ENCODE data around the gene TTC29.

Gene TTC29

DNA sequence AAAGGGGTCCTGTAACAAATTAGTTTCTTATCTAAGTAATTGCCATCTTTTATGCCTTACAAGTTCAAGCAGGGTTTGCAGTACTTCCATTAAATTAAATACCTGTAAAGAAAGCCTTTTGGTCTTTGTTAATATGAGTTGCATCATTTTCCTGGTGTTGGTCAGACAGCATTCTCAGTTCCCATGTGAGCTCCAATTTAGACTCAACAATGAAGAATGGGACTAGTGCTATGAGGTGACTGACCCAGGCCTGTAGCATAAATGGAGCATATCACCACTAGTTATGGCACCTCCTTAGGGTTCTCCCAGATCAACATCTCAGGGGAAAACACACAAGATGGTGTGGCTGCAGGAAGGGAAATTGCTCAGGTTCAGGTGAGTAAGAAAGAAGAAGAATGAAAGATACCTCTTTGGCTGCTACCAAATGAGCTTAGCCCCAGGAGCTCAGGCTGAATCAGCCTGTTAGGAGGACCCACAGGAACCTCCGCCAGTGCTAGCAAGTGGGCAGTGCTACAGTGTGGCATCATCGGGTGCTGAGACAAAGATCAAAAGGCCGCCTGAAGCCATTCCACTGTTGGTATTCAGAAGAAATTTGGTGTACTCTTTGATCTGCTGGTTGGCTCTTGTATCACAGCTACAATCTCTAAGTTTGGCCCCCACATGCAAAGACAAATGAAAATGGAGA lies 1.8 kb downstream of the TTC29 start:
- Histone ChIP-seq H3K27ac (ENCODE audit: low read depth, low read length) (no peak overlapping the region), H3K9me3 (ENCODE audit: insufficient read depth, low read length) (no peaks in the 10 kb centered on the region)

DNA sequence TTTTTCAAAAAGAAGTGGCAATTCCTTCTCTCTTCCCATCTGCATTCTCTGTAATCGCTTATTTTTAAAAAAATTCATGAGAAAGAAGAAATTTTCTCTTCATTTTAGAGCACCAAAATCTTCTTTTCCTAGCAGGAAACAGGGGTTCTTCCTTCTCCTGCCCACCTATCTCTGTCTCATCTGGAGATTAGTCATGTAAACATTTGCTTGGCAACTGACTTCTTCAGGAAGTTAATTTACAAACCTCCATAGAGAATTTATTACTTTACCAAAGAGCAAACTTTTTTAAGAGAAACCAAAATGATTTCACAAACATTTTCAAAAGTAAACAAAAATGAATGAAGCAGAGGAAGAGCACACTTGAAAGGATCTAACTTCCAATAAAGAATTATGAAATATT lies 13.5 kb downstream of the TTC29 start:
- Histone ChIP-seq H3K27ac (ENCODE audit: low read depth, low read length) (no peak overlapping the region), H3K4me2 (ENCODE audit: low read depth, low read length, poor library complexity, severe bottlenecking) (no peak overlapping the region), H4K20me1 (ENCODE audit: low read depth, low read length) (0 out of 2 replicates have a peak, but pooled peaks cover 3% of the 10 kb centered on the region), H3F3A (ENCODE audit: insufficient read depth) (no peaks in the 10 kb centered on the region), H3K79me2 (ENCODE audit: insufficient read depth, low read length) (no peaks in the 10 kb centered on the region), H3K27me3 (ENCODE audit: low read length) (no peaks in the 10 kb centered on the region), H2AFZ (ENCODE audit: low read depth, low read length, severe bottlenecking) (no peak overlapping the region), H3K4me3 (ENCODE audit: insufficient read depth, low read length, poor library complexity, severe bottlenecking) (no peak overlapping the region), H3K9me3 (ENCODE audit: insufficient read depth, low read length) (no peaks in the 10 kb centered on the region), H3K9me2 (replicated peaks; ENCODE audit: insufficient read depth, low read length) (no peaks in the 10 kb centered on the region), H3K9ac (ENCODE audit: low read length) (no peak overlapping the region), H3K36me3 (ENCODE audit: low read length) (no peaks in the 10 kb centered on the region)
- TF ChIP-seq, protein P1, sequence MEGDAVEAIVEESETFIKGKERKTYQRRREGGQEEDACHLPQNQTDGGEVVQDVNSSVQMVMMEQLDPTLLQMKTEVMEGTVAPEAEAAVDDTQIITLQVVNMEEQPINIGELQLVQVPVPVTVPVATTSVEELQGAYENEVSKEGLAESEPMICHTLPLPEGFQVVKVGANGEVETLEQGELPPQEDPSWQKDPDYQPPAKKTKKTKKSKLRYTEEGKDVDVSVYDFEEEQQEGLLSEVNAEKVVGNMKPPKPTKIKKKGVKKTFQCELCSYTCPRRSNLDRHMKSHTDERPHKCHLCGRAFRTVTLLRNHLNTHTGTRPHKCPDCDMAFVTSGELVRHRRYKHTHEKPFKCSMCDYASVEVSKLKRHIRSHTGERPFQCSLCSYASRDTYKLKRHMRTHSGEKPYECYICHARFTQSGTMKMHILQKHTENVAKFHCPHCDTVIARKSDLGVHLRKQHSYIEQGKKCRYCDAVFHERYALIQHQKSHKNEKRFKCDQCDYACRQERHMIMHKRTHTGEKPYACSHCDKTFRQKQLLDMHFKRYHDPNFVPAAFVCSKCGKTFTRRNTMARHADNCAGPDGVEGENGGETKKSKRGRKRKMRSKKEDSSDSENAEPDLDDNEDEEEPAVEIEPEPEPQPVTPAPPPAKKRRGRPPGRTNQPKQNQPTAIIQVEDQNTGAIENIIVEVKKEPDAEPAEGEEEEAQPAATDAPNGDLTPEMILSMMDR (IDR thresholded peaks at IDR 0.05; ENCODE audit: insufficient read depth, low read length, poor library complexity, severe bottlenecking) = no peak
- TF ChIP-seq EZH2phosphoT487 (conservative IDR thresholded peaks at IDR 0.05; ENCODE audit: low read length) = no peak

More for the DNA sequence above, 1.8 kb downstream of the TTC29 start:
- no peaks in the 10 kb centered on the region for H3K79me2 ChIP-seq (ENCODE audit: insufficient read depth, low read length)
- H3K27me3 ChIP-seq (ENCODE audit: low read length) = no peaks in the 10 kb centered on the region
- no peaks in the 10 kb centered on the region for H3F3A ChIP-seq (ENCODE audit: insufficient read depth)
- TF ChIP-seq, protein P1 (IDR thresholded peaks at IDR 0.05; ENCODE audit: insufficient read depth, low read length, poor library complexity, severe bottlenecking) = no peak
- no peak for TF ChIP-seq EZH2phosphoT487 (conservative IDR thresholded peaks at IDR 0.05; ENCODE audit: low read length)
- H4K20me1 ChIP-seq (ENCODE audit: low read depth, low read length) = no peaks in the 10 kb centered on the region
- no peak overlapping the region for H3K4me3 ChIP-seq (ENCODE audit: insufficient read depth, low read length, poor library complexity, severe bottlenecking)
- H3K9ac ChIP-seq (ENCODE audit: low read length) = no peak overlapping the region
- H3K4me2 ChIP-seq (ENCODE audit: low read depth, low read length, poor library complexity, severe bottlenecking) = no peak overlapping the region
- H3K36me3 ChIP-seq (ENCODE audit: low read length) = no peaks in the 10 kb centered on the region
- no peak overlapping the region for H2AFZ ChIP-seq (ENCODE audit: low read depth, low read length, severe bottlenecking)
- H3K9me2 ChIP-seq (replicated peaks; ENCODE audit: insufficient read depth, low read length) = no peaks in the 10 kb centered on the region

- Histone ChIP-seq H4K20me1 (ENCODE audit: low read depth, low read length) (0 out of 2 replicates have a peak, but pooled peaks cover 3% of the 10 kb centered on the region), H3K79me2 (ENCODE audit: insufficient read depth, low read length) (no peaks in the 10 kb centered on the region), H3K27ac (ENCODE audit: low read depth, low read length) (no peak overlapping the region), H2AFZ (ENCODE audit: low read depth, low read length, severe bottlenecking) (no peak overlapping the region), H3K4me2 (ENCODE audit: low read depth, low read length, poor library complexity, severe bottlenecking) (no peak overlapping the region), H3K9ac (ENCODE audit: low read length) (no peak overlapping the region), H3K36me3 (ENCODE audit: low read length) (no peaks in the 10 kb centered on the region), H3K27me3 (ENCODE audit: low read length) (no peaks in the 10 kb centered on the region; the same call in 1 of the 2 replicates), H3K9me2 (replicated peaks; ENCODE audit: insufficient read depth, low read length) (no peaks in the 10 kb centered on the region), H3K4me3 (ENCODE audit: insufficient read depth, low read length, poor library complexity, severe bottlenecking) (no peak overlapping the region), H3K9me3 (ENCODE audit: insufficient read depth, low read length) (no peaks in the 10 kb centered on the region), H3F3A (ENCODE audit: insufficient read depth) (no peaks in the 10 kb centered on the region)
- TF ChIP-seq EZH2phosphoT487 (conservative IDR thresholded peaks at IDR 0.05; ENCODE audit: low read length) = no peak
- TF ChIP-seq, protein P1 (IDR thresholded peaks at IDR 0.05; ENCODE audit: insufficient read depth, low read length, poor library complexity, severe bottlenecking) = no peak
These were observed 15.0 kb downstream of the TTC29 start for GRCh38 chr4:146930673-146931072.
